ENCODE measurements around the gene AGPAT2. TPM values are rescaled to one million over a fixed set of nuclear protein-coding genes. Genes with fewer than 3 reads are reported as not detected.
A peak's percentile ranks its signal among the peaks of the same experiment; 100 is the strongest.
"Not testable (repeated sequence)": the region's sequence is repeated elsewhere in the genome, so short reads cannot be mapped to it uniquely, and the experiment has no call there.

Gene AGPAT2
- total RNA-seq, 1 donor from 2014 or later = 16.6 TPM

GRCh38 chr9:136713550-136713949, 26.3 kb upstream of the AGPAT2 start:
- Mint-ChIP-seq H3K27me3 (peaks cover 14% of the 10 kb centered on the region), H3K4me3 (peak overlapping the region; percentile 46), H3K9me3 (no peaks in the 10 kb centered on the region), H3K36me3 (ENCODE audit: low read depth) (no peaks in the 10 kb centered on the region), H3K4me1 (peaks cover 28% of the 10 kb centered on the region), H3K27ac (no peak overlapping the region)
- POLR2A ChIA-PET = interaction anchor here (0.6 to 8.2 kb wide), 6 partner anchors 9 to 104 kb away, joined by 4 to 68 read pairs (median 10); no protein-coding TSS in a partner anchor
- intact Hi-C loops (cut with micrococcal nuclease) = loop anchor here (10.0 kb wide), 1 partner anchor 49 kb away; the partner anchor contains the start of gene EGFL7
- no peak for TF ChIP-seq CTCF (IDR thresholded peaks at IDR 0.05)
- ATAC-seq (ENCODE audit: low read depth) (no peak), DNase-seq (no peak)
- CTCF ChIA-PET = no interaction called here

- ChIA-PET CTCF (no interaction called here), POLR2A (interaction anchor here (0.5 to 8.2 kb wide), 6 partner anchors 9 to 115 kb away, joined by 3 to 68 read pairs (median 7); no protein-coding TSS in a partner anchor)
- H3K9me3 Mint-ChIP-seq = no peaks in the 10 kb centered on the region
- H3K4me1 Mint-ChIP-seq = peaks cover 27% of the 10 kb centered on the region
- H3K4me3 Mint-ChIP-seq = peak overlapping the region; percentile 46
- DNase-seq = no peak
- intact Hi-C loops (cut with micrococcal nuclease) = loop anchor here (10.0 kb wide), 1 partner anchor 48 kb away; the partner anchor contains the start of gene EGFL7
- ATAC-seq (ENCODE audit: low read depth) = no peak
- H3K36me3 Mint-ChIP-seq (ENCODE audit: low read depth) = no peaks in the 10 kb centered on the region
- H3K27ac Mint-ChIP-seq = no peak overlapping the region
- peaks cover 14% of the 10 kb centered on the region for H3K27me3 Mint-ChIP-seq
- no peak for TF ChIP-seq CTCF (IDR thresholded peaks at IDR 0.05)
Measured at GRCh38 chr9:136712690-136713544, 25.7 kb upstream of the AGPAT2 start.

GRCh38 chr9:136711751-136712689, 24.8 kb upstream of the AGPAT2 start, which contains the start of gene DIPK1B:
Gene DIPK1B (plus strand): TSS chr9:136712572. CDS start chr9:136712666, 94 bp downstream.
- H3K9me3 Mint-ChIP-seq = no peaks in the 10 kb centered on the region
- H3K36me3 Mint-ChIP-seq (ENCODE audit: low read depth) = no peaks in the 10 kb centered on the region
- ChIA-PET CTCF (no interaction called here), POLR2A (interaction anchor here (0.9 to 8.2 kb wide), 3 partner anchors 15 to 383 kb away, joined by 5 to 68 read pairs (median 7); no protein-coding TSS in a partner anchor)
- H3K27ac Mint-ChIP-seq = no peak within 1 kb of the TSS
- no peak for TF ChIP-seq CTCF (IDR thresholded peaks at IDR 0.05)
- peak within 1 kb of the TSS; percentile 69 for H3K4me3 Mint-ChIP-seq
- intact Hi-C loops (cut with micrococcal nuclease) = loop anchor here (10.0 kb wide), 1 partner anchor 47 kb away; the partner anchor contains the start of gene EGFL7
- peaks cover 24% of the 10 kb centered on the region for H3K4me1 Mint-ChIP-seq
- peaks cover 14% of the 10 kb centered on the region for H3K27me3 Mint-ChIP-seq
- DNase-seq (no peak), ATAC-seq (ENCODE audit: low read depth) (peak; percentile 53)

- H3K27ac Mint-ChIP-seq; H3K9me3 Mint-ChIP-seq; DNase-seq; H3K36me3 Mint-ChIP-seq (ENCODE audit: low read depth); ATAC-seq (ENCODE audit: low read depth); CTCF ChIA-PET: not testable (repeated sequence)
- Mint-ChIP-seq H3K4me3 (peak overlapping the region; percentile 69), H3K4me1 (peaks cover 22% of the 10 kb centered on the region), H3K27me3 (peaks cover 14% of the 10 kb centered on the region)
- intact Hi-C loops (cut with micrococcal nuclease) = loop anchor here (10.0 kb wide), 1 partner anchor 46 kb away; the partner anchor contains the start of gene EGFL7
- POLR2A ChIA-PET = interaction anchor here (0.9 to 1.1 kb wide), 2 partner anchors 16 to 384 kb away, joined by 5 to 7 read pairs; no protein-coding TSS in a partner anchor
Measured at GRCh38 chr9:136711219-136711648, 24.0 kb upstream of the AGPAT2 start.

GRCh38 chr9:136710543-136710942, 23.3 kb upstream of the AGPAT2 start:
- Mint-ChIP-seq H3K4me1 (peaks cover 19% of the 10 kb centered on the region), H3K36me3 (ENCODE audit: low read depth) (no peaks in the 10 kb centered on the region), H3K27ac (no peak overlapping the region), H3K4me3 (no peak overlapping the region), H3K9me3 (no peaks in the 10 kb centered on the region), H3K27me3 (peaks cover 12% of the 10 kb centered on the region)
- CTCF ChIA-PET = no interaction called here
- TF ChIP-seq CTCF (IDR thresholded peaks at IDR 0.05) = no peak
- ATAC-seq (ENCODE audit: low read depth) = no peak
- intact Hi-C loops (cut with micrococcal nuclease) = loop anchor here (10.0 kb wide), 1 partner anchor 46 kb away; the partner anchor contains the start of gene EGFL7
- no peak for DNase-seq
- POLR2A ChIA-PET = no interaction called here

All from activated B cell treated with CpG ODN at 0.5 μM for 24 hours (primary cell).